Stimulated activated CD8-positive, alpha-beta memory T cell treated with anti-CD3 and anti-CD28 coated beads, Interleukin-7, amount 100 ng/mL, for 24 hours (primary cell): ENCODE measurements around the gene ENAH.

Experiments
- DNase-seq: peaks from one replicate; pipeline ENCODE4 v3.0.0-alpha.2; 2020; ENCODE audit warnings: low read depth

The ENAH gene

GRCh38 chr1:225603538-225604354 is 49.2 kb downstream of the ENAH start:
- no peak for DNase-seq

GRCh38 chr1:225602590-225603206 is 50.2 kb downstream of the ENAH start:
- no peak for DNase-seq

- DNase-seq, result no peak
Measured at GRCh38 chr1:225601902-225602589, 50.9 kb downstream of the ENAH start.

DNA sequence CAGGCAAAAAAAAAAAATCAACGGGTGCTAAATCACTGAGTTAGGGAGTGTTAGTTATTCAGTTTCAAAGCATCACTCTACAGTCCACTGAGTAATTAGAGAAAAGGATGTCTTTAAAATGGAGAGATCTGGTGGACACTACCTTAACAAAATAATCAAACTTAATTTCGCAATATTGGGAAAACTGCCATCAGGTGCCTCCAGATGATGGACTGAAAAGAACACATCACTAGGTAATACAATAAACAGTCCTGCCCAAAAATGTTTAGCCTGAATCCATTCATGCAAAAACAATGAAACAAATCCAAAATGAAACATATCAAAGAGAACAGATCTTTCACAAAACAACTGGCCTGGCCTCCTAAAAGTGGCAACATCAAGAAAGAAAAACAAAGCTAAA is 54.1 kb downstream of the ENAH start:
- no peak for DNase-seq

DNA sequence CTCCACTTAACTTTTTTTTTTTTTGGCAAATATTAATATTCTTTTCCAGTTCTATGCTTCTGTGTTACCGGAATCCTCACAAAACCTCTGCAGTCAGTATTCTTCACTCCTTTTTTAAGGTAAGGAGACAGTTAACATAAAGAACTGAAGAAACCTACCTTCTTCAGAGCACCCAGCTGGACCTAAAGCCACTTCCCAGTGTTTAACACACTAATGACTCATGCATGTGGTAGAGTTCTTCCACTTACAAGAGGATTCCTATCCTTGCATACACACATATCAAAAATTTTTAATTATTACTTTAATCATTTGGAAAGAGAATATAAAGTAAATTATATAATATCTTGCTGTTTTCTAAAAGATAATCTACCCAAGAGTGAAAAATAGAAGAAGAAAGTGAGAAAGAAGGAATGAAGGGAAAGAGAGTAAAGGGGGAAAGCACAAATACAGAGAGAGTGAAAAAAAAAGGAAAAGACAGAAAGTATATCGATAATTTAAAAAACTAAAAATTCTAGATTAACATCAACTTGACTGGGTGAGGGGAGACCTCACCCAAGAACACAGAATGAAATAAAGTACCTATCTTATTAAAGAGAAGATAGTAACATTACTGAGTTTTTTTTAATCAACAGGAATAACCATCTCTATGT is 54.9 kb downstream of the ENAH start:
- no peak for DNase-seq

DNA sequence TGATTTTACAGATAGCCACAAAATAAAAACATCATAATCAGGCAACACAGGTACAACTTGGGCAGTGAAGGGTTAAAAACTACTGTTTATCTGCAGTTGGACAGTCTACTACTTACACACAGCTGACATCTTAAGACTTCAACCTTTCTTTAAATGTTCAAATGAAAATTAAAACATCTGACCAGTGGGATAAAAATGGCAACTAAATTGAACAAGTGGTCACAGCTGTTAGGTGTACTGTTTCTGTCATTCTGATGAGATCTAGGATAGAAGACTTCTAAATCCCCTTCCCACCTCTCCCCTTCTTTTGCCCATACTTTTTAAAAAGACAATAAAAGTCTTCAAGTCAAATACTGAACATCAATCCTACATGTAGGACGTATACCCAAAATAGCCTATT is 56.2 kb downstream of the ENAH start:
- no peak for DNase-seq

DNA sequence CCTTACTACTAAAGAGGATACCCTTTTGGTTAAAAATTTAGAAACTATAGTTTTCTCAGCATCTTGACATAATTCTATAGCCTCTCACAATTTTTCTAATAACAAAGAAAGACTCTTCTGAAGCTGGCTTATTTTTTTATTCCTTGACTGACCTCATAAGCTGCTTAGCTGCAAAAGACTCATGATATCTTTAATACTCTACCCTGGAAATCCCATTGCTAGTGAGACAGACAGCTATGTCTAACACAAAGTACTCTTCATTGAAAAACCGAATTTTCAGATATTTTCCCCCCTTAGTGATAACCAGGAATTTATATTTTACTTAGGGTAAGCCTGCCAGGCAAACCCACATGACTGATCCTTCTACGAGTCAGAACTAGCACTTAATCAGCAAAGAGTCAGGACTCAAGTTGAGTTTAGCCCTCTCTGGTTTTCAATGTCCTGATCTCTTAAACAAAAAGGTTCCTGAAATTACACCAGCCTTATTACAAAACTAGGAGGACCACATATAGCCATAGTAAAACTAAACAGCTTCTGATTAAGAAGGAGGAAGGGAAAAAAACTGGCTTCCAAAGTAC is 56.9 kb downstream of the ENAH start:
- no peak for DNase-seq

- no peak for DNase-seq
Measured at GRCh38 chr1:225595452-225595851, 57.5 kb downstream of the ENAH start.

- no peak for DNase-seq
Measured at GRCh38 chr1:225593414-225593813, 59.5 kb downstream of the ENAH start.

- DNase-seq, result no peak
Measured at GRCh38 chr1:225592362-225593025, 60.4 kb downstream of the ENAH start.

DNA sequence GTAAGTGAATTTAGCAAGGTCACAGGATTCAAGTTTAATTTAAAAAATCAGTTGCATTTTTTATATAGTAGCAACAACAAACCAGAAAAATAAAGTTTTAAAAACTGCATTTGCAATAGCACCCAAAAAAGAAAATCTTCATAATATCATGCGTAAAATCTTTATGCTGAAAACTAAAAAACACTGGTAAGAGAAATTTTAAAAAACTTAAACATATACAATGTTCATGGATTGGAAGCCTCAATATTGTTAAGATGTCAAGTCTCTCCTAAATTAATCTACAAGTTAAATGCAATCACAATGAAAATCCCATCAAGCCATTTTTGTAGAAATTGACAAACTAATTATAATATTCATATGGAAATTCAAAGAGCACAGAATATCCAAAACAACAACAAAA is 65.6 kb downstream of the ENAH start:
- DNase-seq, result no peak

GRCh38 chr1:225581186-225581585 is 71.7 kb downstream of the ENAH start:
- no peak for DNase-seq

DNA sequence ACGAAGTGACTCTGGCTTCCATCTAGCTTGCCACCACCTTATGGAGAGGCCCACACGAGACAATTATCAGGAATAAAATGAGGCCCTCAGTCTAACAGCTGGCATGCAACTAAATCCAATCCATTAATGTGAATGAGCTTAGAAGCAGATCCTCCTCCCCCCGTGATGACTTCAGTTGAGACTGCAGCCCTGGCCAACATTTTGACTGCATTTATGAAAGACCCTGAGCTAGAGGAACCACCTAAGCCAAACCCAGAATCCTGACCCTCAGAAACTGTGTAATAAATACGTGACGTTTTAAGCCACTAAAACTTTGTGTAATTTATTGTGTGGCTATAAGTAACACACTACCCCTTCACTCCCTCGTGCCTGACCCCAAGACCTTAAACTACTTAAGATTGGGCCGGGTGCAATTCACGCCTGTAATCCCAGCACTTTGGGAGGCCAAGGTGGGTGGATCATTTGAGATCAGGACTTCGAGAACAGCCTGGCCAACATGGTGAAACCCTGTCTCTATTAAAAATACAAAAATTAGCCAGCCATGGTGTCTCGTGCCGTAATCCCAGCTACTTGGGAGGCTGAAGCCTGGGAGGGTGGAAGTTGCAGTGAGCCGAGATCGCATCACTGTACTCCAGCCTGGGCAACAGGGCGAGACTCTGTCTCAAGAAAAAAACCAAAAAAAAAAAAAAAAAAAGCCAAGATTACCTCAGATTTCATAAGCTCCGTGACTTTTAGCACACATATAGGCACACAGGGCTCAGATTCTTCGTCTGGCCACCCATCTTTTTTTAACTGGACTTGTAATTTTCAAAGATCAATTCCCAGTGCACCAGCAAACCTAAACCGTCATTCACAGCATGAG is 72.5 kb downstream of the ENAH start:
- no peak for DNase-seq

GRCh38 chr1:225578251-225578977 is 74.5 kb downstream of the ENAH start:
- DNase-seq, result no peak

GRCh38 chr1:225577241-225577640 is 75.7 kb downstream of the ENAH start:
- DNase-seq, result no peak

GRCh38 chr1:225573216-225573615 is 79.7 kb downstream of the ENAH start:
- DNase-seq, result no peak

- DNase-seq, result no peak
Measured at GRCh38 chr1:225572422-225572821, 80.5 kb downstream of the ENAH start.

GRCh38 chr1:225567789-225568188 is 85.1 kb downstream of the ENAH start:
- no peak for DNase-seq

DNA sequence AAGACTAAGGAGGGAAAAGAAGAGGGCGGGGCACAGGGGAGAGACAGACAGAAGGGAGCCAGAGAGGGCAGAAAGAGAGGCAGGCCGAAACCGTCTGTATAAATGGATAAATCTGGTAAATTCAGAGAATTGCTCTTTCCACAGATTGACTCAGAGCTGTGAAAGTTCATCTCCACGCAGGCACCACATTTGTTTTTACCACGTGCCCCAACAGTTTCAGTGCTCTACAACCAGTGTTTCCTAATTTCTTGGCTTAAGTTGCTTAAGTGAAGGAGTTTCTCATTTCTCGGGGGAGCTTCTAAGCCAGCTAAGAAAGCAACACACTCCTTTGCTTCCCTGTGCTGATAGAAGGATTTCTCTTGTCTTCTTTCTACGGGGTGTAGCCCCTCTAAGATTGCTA is 87.1 kb downstream of the ENAH start:
- DNase-seq, result no peak

- no peak for DNase-seq
Measured at GRCh38 chr1:225561675-225562074, 91.2 kb downstream of the ENAH start.
